ENCODE results near the gene CHCHD6.
A peak's percentile ranks its signal among the peaks of the same experiment; 100 is the strongest.

The CHCHD6 gene

DNA sequence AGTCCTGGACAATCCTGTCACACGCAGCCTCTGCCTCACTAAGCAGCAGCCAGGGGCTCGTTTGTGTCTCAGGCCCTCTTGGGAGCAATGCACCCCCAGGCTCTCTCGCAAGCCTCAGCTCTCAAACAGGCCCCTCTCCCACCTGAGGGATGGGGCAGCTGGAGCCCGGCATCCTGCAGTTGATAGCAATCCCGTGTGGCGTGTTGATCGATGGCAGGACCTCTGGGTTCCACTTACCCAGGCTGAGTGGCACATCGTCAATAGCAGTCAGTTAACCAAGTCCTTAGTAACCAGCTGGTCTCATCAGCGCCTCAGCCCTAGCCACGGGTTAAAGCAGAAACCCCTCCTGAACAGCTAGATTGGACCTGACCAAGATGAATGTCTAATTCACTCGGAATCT lies 242.4 kb downstream of the CHCHD6 start:
- DNase-seq = no peak

DNA sequence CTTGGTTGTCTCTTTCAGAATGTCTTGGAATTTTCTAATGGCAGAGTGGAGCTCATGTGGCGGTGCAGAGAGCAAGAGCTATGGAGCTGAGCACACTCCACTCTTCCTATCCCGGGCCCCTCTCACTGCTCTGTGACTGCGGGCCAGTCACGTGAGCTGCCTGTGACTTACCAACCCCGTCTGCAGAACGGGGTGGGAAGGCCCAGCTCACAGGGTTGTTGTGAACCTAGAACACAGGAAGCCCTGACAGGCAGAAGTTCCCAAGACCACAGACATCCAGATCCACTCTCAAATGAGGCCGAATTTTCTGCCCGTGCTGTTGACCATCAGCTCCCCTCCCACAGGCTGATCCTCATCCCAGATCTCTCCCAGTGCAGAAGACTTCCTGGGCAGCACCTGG lies 243.4 kb downstream of the CHCHD6 start:
- DNase-seq = no peak

DNA sequence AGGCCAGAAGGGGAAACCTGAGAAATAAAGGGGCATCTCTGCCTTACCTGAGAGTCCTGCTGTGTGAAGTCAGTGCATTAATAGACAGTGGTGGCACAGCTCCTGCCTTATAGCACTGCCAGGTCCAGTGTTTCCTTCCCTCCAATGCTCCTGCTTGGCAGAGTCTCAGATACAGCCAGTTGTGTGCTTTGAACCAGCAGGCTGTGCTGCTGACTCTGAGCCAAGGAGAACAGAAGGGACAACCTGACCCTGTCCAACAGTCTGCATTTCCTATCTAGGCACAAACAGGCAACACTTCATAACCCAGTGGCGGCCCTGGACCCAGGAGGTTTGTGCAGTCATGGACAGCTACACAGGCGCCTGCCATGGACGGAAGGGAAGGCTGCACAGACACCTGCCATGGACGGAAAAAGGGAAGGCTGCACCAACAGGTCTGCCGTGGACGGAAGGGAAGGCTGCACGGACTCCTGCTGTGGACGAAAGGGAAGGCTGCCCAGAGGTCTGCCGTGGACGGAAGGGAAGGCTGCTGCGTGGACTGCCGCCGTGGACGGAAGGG lies 245.0 kb downstream of the CHCHD6 start:
- no peak for DNase-seq

DNA sequence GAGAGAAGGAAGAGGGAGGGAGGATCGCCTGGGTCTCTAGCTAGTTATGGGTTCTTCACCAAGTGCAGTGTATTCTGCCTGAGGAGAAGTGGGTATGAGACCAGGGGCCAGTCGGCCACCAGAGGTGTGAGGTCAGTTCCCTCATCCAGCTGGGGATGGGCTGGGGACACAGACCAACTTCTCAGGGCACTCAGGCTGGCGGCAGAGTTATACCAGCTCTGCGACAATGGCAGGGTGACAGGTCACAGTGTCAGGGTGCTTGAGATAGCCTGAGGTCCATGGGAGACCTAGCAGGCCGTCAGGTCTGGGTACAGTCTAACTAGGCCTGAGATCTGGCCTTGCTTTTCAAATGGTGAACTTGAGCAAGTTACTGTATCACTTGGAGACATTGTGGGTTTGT lies 247.5 kb downstream of the CHCHD6 start:
- no peak for DNase-seq

DNA sequence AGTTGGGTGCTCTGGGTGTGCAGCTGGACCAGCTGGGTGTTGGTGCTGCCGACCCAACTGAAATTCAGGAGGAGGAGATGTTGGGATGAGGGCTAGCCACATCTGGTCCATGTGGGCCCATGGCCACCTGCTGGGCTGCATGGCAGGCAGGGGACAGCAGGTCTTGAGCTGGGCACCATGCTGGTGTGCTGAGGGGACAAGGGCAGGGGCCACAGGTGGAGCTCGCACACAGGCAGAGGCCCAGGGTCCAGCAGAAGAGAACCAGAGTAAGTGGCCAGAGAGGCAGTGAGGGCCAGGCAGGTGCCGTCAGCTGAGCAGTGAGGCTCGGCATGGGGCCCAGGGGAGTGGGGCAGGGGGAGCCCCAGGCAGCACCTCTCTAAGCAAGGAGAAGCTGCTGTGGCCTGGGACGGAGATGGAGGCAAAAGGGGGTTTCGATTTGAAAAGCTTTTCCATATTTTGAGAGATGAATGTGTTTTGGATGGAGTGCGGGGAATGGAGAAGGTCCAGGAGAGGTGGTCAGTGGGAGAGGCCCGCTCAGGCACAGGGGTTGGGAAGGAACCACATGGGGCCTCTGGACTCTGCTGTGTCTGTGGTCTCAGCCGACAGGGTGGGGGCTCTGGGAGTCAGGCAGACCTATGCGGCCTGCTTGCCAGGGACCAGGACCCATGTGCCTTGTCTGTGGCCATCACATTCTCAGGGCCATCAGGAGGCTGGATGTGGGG lies 248.4 kb downstream of the CHCHD6 start:
- DNase-seq = no peak

DNA sequence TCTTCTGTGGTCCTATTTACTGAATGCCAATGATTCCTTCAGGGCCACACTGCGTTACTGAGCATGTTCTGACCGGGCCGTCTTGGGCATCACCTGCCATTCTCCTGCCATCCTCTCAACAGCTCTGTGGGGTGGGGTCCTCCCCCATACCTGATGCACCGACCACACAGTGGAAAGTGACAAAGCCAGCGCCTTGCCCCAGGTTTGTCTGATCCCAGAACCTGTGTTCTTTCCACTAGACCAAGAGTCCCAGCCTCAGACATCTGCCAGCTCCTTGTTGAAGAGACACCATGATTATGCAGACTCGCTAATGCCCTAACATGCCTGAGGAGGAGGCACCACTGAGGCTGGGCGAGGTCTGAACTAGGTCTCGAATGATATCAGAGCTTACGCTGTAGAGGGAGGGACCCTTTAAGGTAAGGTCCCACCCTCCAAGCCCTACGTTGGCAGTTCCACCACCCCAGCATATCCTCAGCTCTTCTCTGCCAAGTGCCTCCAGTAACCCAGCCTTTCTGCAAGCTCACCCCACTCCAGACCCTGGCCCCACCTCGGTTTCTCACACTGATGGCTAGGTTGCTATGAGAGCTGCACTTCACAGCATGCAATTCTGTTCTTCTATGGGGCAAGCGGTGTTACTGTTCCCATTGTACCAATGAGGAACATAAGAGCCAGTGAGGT lies 249.1 kb downstream of the CHCHD6 start:
- no peak for DNase-seq

DNA sequence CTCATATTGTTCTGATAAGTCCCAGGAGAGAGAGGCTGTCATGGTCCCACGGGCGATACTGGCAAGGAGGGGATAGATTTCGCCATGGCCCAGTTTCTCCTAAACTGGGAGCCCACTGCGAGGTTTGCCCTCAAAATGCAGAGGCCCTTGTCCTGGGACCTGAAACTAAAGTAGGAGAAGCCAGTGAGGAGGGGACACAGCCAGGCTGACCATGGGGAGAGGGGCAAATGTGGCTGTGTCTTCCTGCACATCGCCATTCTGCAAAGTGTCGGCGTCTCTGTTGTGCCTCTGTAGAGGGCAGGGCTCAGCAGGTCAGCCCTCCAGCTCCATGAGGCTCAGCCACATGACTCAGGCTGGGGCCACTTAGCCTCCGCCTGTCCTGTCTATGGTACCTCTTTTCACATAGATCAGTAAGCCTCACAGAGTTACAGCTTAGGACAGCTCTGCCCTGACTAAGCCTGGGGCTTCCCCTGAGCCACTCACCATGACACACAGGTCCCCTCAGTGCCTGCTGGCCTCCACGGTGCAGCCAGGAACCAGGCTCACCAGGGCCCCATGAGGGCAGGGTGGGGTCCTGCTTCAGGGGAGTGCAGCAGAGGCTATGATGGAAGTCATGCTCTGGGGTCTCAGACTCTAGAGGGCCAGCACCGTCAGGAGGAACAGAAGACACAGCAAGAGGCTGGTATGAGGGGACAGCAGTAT lies 250.3 kb downstream of the CHCHD6 start:
- DNase-seq = no peak

DNA sequence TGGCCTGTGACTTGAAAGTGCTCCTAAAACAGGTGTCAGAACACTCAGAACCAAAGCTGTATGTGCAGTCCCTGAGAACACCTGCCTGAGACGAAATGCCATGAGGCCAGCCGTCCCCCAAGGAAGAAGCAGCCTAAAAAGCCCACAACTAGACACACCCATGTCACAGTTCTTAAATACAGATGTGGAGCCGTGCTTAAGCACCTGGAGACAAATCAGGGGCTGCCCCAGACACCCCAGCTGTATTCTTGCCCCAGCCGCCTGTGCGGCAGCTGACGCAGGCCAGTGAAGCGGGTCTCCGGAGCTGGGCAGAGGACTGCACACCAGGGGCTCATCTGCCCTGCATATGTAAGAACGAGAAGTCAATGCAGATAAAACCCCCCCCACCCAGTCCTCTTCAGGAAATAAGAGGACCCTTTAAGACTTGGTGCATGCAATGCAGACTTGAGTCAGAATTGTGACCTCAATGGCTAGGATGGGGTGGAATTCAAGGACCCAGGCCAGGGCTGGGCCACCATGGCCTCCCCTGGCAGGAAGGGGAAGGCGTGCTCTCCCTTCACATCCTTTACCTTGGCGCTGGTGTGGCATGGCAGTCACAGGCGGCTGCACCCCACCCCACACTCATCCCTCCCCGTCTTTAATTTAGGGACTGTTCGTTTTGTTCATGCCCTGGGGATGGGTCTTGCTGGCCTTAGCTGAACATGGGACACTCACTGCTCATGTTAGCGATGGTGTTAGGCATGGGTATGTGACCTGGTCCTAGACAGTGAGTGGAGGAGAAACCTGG lies 251.2 kb downstream of the CHCHD6 start:
- DNase-seq = no peak

DNA sequence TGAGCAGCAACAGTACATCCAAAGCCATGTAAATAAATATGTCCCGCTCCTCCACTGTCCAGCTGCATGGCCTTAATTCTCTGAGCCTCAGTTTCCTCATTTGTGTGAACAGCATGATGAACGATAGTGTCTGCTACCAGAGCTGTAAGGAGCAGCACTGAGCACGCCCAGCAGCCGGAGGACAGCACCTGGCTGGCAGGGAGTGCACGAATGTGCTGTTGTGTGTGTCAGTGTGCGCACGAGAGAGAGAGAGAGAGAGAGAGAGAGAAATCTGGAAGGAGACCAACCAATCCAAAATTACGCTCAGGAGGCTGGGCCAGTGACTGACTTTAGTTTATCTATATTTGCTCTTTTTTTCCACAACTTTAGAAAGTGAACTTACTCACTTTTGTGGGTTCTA lies 252.3 kb downstream of the CHCHD6 start:
- DNase-seq = no peak

DNA sequence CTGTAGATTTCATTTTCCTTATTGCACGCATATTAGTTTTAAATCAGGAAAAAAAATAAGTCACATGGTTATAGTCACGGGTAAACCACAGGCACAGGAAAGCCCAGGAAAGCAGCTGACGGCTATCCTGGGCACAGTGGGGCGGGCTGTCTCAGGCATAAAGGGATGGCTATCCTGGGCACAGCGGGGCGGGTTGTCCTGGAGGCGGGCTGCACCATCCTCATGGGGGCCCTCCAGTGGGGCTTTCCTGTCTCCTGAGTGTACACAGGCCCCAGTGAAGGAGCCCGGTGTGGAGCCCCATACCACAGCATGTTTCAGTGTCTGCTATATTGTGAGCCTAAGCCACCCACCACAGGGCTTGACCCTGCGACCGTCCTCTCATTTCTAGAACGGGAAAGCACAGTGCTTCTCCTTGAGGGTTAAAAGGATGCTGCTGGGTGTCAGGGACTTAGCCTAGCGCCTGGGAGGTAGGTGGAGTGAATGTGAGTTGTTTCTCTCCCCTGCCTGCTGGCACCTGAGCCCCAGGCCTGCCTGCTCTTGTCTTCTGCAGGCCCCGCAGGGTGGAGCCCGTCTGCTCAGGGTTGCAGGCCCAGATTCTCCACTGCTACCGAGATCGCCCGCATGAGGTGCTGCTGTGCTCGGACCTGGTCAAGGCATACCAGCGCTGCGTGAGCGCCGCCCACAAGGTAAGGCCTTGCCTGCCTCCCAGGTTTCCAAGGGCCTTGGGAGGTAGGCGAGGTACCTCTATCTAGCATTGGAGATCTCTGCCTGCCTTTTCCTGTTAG lies 253.0 kb downstream of the CHCHD6 start:
- no peak for DNase-seq

DNA sequence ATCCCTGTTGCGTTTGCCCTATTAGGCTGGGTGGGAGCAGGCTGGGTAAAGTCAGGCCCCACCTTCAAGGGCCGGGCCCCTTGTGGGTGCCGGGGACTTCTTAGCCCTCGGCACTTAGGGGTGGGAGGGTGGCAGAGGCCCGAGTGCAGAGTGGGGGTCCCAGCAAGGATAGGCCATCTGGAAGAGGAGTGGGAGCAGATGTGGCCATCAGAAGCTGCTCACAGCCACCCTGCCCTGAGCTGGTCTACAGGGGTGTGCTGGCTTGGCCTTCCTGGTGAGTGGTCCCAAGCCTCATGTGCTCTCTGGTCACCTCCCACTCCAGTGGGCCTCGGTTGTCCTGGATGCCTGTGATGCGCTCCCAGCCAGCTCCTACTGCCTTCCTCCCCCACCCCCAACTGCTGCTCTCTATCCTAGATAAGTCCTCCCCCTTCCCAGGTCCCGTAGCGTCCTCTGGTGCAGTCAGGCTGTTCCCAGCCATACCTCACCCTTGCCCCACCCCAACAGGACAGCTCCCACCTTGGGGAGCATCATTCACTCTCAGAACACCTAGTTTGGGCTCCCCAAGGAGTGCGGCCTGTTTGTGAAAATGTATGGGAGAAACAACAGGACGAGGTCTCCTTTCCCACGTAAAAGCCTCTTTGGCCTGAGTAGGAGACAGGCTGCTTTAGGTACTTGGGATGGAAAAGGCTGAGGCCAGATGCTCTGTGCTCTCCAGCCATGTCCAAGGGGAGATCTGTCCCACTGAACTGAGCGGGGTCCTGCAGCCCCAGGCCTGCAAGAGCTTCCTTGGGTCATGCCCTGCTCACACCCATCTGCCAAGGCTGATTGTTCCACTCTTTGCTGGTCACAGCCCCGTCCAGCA lies 254.0 kb downstream of the CHCHD6 start:
- no peak for DNase-seq

DNA sequence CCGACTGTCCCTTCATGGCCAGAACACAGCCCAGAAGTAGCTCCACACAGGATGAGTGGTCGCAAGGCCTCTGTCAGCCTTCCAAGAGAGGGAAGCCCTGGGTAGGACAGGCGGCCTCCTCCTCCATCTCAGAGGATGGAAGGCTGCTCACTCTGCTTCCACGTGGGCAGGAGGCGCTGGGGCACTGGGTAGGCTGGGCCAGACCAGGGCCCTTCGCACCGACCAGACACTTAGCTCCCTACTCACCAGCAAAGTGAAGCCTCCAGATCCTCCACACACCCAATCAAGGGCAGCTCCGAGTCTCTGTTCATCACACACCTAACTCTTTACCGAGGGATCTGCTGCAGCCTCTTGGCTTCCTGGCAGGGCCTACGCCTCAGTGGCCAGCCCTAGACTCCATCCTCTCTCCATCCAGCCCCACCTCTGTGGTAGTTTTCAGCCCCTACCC lies 254.6 kb downstream of the CHCHD6 start:
- no peak for DNase-seq

DNA sequence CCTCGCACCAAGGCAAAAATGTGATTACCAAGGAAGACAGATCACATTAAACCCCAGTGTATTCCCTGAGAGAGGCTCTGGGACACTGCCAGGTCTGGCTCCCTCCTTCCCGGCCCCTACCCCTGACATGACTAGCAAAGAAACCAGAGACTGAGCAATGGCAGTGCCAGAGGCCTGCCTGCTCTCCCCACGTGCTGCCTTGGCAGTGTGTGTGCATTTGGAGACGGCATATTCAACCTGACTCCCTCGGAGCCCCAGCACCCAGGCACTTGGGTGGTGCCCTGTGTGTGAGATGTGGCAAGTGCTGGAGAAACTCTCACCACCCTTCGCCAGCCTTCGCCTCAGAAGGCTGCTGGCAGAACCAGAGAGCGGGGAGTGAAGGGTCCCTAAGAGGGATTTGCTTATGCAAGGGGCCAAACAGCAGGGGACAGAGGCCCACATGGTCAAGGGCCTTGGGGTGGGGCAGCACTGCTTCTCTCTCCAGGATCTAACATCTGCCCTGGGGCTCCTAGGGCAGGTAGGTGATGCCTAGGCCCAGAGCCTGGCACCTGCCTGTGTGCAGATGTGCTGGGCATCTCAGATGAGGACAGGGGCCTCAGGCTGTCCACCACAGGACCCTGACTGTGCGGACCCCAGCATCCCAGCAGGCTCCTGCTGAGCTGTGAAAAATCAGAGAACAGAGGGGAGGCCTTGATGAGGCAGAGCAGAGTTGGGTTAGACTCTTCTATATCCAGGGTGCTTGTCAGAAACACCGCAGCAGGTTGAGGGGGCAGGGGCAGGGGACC lies 255.3 kb downstream of the CHCHD6 start:
- DNase-seq = no peak

DNA sequence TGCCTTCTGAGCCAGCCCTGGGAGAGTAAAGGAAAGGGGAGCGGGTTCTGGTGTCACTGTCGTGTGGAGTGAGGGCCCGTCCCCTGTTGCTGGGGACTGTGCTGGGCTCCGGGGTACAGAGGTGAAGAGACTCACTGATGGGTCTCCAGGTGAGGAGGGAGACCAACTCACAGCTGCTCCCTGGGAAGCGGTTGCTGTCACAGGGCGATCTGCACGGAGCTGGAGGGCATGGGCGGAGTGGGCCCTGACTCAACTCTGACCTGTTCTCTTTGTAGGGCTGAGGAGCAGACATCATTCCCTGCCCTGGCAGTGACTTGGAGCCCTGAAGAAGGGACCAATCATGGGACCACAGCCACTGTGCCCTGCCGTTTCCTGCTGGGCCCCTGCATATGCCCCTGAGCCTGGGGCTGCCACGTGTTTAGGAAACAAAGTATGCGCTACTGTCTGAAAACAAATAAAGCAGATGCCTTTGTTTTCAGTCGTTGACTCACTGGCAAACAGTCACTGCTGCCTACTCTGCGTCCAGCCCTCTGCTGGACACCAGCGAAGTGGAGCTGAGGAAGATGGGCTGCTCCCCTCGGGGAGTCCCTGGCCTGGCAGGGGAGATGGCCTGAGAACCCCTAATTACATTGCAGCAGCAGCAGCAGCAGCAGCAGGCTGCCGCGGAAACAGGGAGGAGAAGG lies 256.0 kb downstream of the CHCHD6 start:
- no peak for DNase-seq

DNA sequence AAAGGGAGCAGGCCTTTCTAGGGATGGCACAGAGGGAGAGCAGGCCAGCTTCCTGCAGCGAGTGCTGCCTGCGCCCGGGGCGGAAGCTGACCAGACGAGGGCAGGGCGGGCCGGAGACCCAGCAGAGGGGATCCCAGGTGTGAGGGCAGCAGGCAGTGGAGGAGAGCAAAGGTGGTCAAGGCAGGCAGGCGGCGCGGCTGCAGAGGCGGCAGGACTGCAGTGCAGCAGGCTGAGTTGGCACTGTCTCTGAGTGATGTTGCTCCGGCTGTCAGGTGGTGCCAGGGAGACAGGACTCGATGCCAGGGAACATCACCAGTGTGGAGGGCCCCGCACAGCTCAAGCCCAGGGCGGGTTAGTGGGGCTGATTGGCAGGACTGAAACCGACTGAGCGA lies 256.6 kb downstream of the CHCHD6 start:
- no peak for DNase-seq

DNA sequence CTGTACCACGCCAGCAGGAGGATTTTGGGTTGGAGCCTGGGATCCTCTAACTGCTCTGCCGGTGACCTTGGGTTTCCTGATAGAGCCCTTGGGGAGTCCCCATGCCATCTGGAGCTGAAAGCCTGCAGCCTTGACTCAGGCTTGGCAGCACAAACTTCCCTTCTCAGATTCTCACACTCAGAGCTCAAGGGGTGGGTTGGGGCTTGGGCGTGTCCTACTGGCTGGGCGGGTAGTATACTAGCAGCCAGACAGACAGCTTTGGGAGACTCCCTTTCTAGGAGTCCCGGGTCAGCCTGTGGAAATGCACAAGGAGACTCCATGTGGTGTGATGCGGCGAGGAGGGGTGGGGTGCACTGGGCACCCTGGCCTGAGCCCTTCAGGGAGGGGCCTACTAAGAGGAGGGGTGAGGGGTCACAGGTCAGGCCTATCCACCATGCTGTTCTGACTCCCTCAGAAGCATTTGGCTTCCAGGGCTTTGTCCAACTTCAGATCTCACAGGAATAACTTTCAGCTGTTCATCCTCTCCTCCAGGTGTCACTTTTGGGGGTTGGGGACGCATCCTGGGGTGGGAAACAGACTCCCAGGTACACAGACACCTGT lies 257.3 kb downstream of the CHCHD6 start:
- DNase-seq = peak; percentile 42

DNA sequence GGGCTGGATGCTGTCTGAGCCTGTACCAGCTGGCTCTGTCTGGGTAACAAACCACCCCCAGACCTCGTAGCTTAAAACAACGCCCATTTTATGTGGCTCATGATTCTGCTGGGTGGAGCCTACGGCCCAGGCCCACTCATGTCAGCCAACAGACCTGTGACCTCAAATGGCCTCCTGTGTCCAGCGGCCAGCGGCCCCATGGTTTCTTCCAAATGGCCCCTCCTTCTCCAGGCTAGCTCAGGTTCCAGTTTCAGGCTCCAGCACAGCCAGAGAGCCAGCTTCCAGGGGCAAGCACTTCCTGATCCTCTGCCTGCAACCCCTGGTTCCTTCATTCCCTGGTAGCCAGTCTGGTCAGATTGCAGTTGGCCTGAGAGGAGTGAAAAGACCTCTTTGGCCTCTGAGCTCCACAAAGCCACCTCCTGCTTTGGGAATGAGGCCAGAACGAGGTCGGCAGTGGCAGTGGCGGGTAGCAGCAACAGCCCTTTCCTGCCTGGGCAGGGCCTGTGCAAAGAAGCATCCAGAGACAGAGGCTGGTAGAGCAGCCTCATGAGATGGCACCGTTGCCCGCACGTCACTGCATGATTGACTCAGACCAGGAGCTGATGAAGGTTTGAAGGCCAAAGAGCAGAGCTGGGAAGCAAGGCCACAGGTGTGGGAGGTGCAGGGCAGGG lies 257.9 kb downstream of the CHCHD6 start:
- DNase-seq = no peak

DNA sequence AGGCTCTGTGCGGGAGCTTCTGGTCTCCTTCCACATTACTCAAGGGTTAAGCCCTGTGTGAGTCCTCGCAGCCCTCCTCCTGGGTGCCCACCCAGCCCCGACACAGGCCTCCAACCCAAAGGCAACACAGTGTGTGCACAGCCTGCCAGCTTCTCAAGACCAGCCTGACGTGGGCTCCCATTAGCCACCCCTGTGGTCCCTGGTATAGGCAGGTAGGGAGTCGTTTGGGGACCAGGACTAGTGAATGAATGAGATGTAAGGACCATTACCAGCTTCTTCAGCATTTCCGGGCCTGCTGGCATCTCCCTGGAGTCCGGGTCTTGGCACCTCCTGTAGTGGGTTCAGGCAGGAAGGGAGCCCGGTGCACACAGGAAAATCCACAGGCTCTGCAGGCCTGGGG lies 258.7 kb downstream of the CHCHD6 start:
- DNase-seq = no peak

Data from NCI-H226 (cell line).